Measurements from ENCODE around the gene CCR5.

Gene CCR5

DNA sequence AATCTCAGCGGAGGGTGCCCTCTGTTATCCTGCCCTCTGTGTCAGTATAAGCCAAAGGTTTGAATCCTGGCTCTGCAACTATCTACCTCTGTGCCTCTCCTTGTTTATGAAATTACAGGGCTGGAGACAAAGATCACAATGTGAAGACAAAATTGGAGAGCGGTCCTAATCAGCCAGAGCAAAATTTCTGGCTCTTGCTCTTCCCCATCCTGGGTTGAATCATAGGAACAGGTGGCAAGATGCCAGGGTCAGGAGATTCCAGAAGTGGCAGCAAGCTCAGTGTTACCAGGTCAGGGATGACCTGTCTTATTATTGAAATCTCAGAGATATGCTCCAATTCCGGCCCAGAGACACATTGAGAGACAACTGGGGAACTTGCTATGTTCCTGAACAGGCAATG is 19.1 kb upstream of the CCR5 start:
- Histone ChIP-seq H3K9me3 (ENCODE audit: control insufficient read depth, insufficient read depth, low read depth, low read length) (no peaks in the 10 kb centered on the region), H3K4me3 (ENCODE audit: low read depth, low read length) (no peak overlapping the region), H3K4me1 (ENCODE audit: control insufficient read depth, insufficient read depth, low read length) (no peaks in the 10 kb centered on the region), H3K27ac (ENCODE audit: extremely low read depth, low read depth, low read length) (no peak overlapping the region), H3K36me3 (ENCODE audit: control insufficient read depth in 2 of 2, insufficient read depth in 1 of 2, low read length in 2 of 2) (no peaks in the 10 kb centered on the region)
- ChIA-PET CTCF (no interaction called here), POLR2A (no interaction called here)
- TF ChIP-seq, protein P1, sequence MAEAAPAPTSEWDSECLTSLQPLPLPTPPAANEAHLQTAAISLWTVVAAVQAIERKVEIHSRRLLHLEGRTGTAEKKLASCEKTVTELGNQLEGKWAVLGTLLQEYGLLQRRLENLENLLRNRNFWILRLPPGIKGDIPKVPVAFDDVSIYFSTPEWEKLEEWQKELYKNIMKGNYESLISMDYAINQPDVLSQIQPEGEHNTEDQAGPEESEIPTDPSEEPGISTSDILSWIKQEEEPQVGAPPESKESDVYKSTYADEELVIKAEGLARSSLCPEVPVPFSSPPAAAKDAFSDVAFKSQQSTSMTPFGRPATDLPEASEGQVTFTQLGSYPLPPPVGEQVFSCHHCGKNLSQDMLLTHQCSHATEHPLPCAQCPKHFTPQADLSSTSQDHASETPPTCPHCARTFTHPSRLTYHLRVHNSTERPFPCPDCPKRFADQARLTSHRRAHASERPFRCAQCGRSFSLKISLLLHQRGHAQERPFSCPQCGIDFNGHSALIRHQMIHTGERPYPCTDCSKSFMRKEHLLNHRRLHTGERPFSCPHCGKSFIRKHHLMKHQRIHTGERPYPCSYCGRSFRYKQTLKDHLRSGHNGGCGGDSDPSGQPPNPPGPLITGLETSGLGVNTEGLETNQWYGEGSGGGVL (tag by site-specific recombination; IDR thresholded peaks at IDR 0.05), result no peak
- TF ChIP-seq ZNF157 (tag by site-specific recombination; IDR thresholded peaks at IDR 0.05) (no peak), FEZF1 (tag by site-specific recombination; IDR thresholded peaks at IDR 0.05) (no peak), MYNN (tag by site-specific recombination; IDR thresholded peaks at IDR 0.05; ENCODE audit: borderline replicate concordance) (no peak), HOXC10 (CRISPR knock-in tag; IDR thresholded peaks at IDR 0.05) (no peak), ZNF548 (tag by site-specific recombination; IDR thresholded peaks at IDR 0.05) (no peak)
- TF ChIP-seq, protein P2, sequence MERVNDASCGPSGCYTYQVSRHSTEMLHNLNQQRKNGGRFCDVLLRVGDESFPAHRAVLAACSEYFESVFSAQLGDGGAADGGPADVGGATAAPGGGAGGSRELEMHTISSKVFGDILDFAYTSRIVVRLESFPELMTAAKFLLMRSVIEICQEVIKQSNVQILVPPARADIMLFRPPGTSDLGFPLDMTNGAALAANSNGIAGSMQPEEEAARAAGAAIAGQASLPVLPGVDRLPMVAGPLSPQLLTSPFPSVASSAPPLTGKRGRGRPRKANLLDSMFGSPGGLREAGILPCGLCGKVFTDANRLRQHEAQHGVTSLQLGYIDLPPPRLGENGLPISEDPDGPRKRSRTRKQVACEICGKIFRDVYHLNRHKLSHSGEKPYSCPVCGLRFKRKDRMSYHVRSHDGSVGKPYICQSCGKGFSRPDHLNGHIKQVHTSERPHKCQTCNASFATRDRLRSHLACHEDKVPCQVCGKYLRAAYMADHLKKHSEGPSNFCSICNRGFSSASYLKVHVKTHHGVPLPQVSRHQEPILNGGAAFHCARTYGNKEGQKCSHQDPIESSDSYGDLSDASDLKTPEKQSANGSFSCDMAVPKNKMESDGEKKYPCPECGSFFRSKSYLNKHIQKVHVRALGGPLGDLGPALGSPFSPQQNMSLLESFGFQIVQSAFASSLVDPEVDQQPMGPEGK (tag by site-specific recombination; IDR thresholded peaks at IDR 0.05), result no peak

DNA sequence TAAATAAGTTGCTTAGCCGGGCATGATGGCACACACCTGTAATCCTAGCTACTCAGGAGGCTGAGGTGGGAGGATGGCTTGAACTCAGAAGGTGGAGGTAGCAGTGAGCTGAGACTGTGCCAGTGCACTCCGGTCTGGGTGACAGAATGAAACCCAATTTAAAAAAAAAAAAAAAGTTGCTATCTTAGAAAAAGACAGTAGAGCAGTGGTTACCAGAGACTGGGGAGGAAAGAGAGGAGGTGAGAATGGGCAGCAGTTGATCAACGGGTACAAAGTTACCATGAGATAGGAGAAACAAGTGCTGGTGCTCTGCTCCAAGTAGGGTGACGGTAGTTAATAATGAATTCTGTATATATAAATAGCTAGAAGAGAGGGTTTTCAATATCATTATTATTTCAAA is 17.7 kb upstream of the CCR5 start:
- POLR2A ChIA-PET, result no interaction called here
- H3K4me1 ChIP-seq (ENCODE audit: control insufficient read depth, insufficient read depth, low read length), result no peaks in the 10 kb centered on the region

More for the DNA sequence above, 17.7 kb upstream of the CCR5 start:
- Histone ChIP-seq H3K36me3 (ENCODE audit: control insufficient read depth in 2 of 2, insufficient read depth in 1 of 2, low read length in 2 of 2) (no peaks in the 10 kb centered on the region), H3K4me3 (ENCODE audit: low read depth, low read length) (no peak overlapping the region), H3K27ac (ENCODE audit: extremely low read depth, low read depth, low read length) (no peak overlapping the region), H3K9me3 (ENCODE audit: control insufficient read depth, insufficient read depth, low read depth, low read length) (no peaks in the 10 kb centered on the region)
- TF ChIP-seq ZNF132 (tag by site-specific recombination; IDR thresholded peaks at IDR 0.05; ENCODE audit: borderline replicate concordance) (no peak), KLF7 (tag by site-specific recombination; IDR thresholded peaks at IDR 0.05; ENCODE audit: borderline replicate concordance) (no peak), ZNF19 (tag by site-specific recombination; IDR thresholded peaks at IDR 0.05; ENCODE audit: low read depth) (no peak), RBAK (tag by site-specific recombination; IDR thresholded peaks at IDR 0.05) (no peak), GLI4 (tag by site-specific recombination; IDR thresholded peaks at IDR 0.05) (no peak), ZNF629 (tag by site-specific recombination; IDR thresholded peaks at IDR 0.05) (no peak), ZNF404 (tag by site-specific recombination; IDR thresholded peaks at IDR 0.05) (no peak), ZNF747 (tag by site-specific recombination; IDR thresholded peaks at IDR 0.05) (no peak), ZNF16 (tag by site-specific recombination; IDR thresholded peaks at IDR 0.05; ENCODE audit: low read depth) (no peak), ZNF211 (tag by site-specific recombination; IDR thresholded peaks at IDR 0.05; ENCODE audit: low read depth) (no peak), ZNF529 (tag by site-specific recombination; IDR thresholded peaks at IDR 0.05; ENCODE audit: insufficient replicate concordance) (no peak), GFI1B (tag by site-specific recombination; IDR thresholded peaks at IDR 0.05) (no peak), ZNF366 (tag by site-specific recombination; conservative IDR thresholded peaks at IDR 0.05) (no peak), ZBTB48 (tag by site-specific recombination; IDR thresholded peaks at IDR 0.05) (no peak), ZNF621 (tag by site-specific recombination; IDR thresholded peaks at IDR 0.05) (no peak), ZNF610 (tag by site-specific recombination; IDR thresholded peaks at IDR 0.05; ENCODE audit: borderline replicate concordance) (no peak), ZIC2 (tag by site-specific recombination; IDR thresholded peaks at IDR 0.05) (no peak)
- TF ChIP-seq, protein P3, sequence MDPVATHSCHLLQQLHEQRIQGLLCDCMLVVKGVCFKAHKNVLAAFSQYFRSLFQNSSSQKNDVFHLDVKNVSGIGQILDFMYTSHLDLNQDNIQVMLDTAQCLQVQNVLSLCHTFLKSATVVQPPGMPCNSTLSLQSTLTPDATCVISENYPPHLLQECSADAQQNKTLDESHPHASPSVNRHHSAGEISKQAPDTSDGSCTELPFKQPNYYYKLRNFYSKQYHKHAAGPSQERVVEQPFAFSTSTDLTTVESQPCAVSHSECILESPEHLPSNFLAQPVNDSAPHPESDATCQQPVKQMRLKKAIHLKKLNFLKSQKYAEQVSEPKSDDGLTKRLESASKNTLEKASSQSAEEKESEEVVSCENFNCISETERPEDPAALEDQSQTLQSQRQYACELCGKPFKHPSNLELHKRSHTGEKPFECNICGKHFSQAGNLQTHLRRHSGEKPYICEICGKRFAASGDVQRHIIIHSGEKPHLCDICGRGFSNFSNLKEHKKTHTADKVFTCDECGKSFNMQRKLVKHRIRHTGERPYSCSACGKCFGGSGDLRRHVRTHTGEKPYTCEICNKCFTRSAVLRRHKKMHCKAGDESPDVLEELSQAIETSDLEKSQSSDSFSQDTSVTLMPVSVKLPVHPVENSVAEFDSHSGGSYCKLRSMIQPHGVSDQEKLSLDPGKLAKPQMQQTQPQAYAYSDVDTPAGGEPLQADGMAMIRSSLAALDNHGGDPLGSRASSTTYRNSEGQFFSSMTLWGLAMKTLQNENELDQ (tag by site-specific recombination; IDR thresholded peaks at IDR 0.05; ENCODE audit: low read depth), result no peak
- TF ChIP-seq, protein P4, sequence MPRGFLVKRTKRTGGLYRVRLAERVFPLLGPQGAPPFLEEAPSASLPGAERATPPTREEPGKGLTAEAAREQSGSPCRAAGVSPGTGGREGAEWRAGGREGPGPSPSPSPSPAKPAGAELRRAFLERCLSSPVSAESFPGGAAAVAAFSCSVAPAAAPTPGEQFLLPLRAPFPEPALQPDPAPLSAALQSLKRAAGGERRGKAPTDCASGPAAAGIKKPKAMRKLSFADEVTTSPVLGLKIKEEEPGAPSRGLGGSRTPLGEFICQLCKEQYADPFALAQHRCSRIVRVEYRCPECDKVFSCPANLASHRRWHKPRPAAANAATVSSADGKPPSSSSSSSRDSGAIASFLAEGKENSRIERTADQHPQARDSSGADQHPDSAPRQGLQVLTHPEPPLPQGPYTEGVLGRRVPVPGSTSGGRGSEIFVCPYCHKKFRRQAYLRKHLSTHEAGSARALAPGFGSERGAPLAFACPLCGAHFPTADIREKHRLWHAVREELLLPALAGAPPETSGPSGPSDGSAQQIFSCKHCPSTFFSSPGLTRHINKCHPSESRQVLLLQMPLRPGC (tag by site-specific recombination; IDR thresholded peaks at IDR 0.05), result no peak
- TF ChIP-seq, protein P5, sequence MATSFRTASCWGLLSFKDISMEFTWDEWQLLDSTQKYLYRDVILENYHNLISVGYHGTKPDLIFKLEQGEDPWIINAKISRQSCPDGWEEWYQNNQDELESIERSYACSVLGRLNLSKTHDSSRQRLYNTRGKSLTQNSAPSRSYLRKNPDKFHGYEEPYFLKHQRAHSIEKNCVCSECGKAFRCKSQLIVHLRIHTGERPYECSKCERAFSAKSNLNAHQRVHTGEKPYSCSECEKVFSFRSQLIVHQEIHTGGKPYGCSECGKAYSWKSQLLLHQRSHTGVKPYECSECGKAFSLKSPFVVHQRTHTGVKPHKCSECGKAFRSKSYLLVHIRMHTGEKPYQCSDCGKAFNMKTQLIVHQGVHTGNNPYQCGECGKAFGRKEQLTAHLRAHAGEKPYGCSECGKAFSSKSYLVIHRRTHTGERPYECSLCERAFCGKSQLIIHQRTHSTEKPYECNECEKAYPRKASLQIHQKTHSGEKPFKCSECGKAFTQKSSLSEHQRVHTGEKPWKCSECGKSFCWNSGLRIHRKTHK (tag by site-specific recombination; IDR thresholded peaks at IDR 0.05), result no peak
- CTCF ChIA-PET, result interaction anchor here (0.5 to 0.6 kb wide), 2 partner anchors 33 to 277 kb away, joined by 3 to 4 read pairs; no protein-coding TSS in a partner anchor
